AG09309 (cell line): Measurements from ENCODE around the gene HOXC13.
A peak's percentile ranks its signal among the peaks of the same experiment; 100 is the strongest.

Experiments
- DNase-seq: peaks from one replicate; pipeline ENCODE4 v3.0.0-alpha.2; 2010; ENCODE audit warnings: low read depth
- H3K4me3 ChIP-seq: 2 replicates; pipeline ENCODE4 v1.5.1; 2011; ENCODE audit warnings: mild to moderate bottlenecking, low read depth, low read length, moderate library complexity; ENCODE audit not compliant: control insufficient read depth
- CTCF ChIP-seq: IDR thresholded peaks from 2 replicates; pipeline ENCODE4 v1.5.1; 2011; ENCODE audit warnings: mild to moderate bottlenecking, low read depth, low read length, inconsistent platforms; ENCODE audit not compliant: insufficient read depth, control insufficient read depth; ENCODE audit errors: missing control alignments

Gene HOXC13

GRCh38 chr12:53932915-53933314 is 5.7 kb upstream of the HOXC13 start:
- DNase-seq, result no peak
- no peak for TF ChIP-seq CTCF
- H3K4me3 ChIP-seq, result no peak overlapping the region

- TF ChIP-seq CTCF, result no peak
- DNase-seq, result no peak
- no peak overlapping the region for H3K4me3 ChIP-seq
These were observed 3.0 kb upstream of the HOXC13 start for GRCh38 chr12:53935383-53936341.

GRCh38 chr12:53937099-53937498 is 1.5 kb upstream of the HOXC13 start:
- DNase-seq, result no peak
- no peak overlapping the region for H3K4me3 ChIP-seq
- TF ChIP-seq CTCF, result no peak

GRCh38 chr12:53937596-53938325 is 870 bp upstream of the HOXC13 start:
- no peak for TF ChIP-seq CTCF
- peak overlapping the region; percentile 42 for H3K4me3 ChIP-seq
- no peak for DNase-seq

- H3K4me3 ChIP-seq, result peak overlapping the region; percentile 29
- TF ChIP-seq CTCF, result no peak
- DNase-seq, result peak; percentile 0
These were observed 794 bp downstream of the HOXC13 start for GRCh38 chr12:53939141-53940108.
